Ectodermal cell (in vitro differentiated cells): ENCODE measurements around the gene LYRM2.

Source experiments
- H3K27ac ChIP-seq: 2 replicates; pipeline ENCODE4 v1.7.0; 2013; ENCODE audit warnings: mild to moderate bottlenecking, low read depth, low read length; ENCODE audit not compliant: insufficient read depth, poor library complexity, severe bottlenecking
- H3K27me3 ChIP-seq: 2 replicates; pipeline ENCODE4 v1.7.0; 2013; ENCODE audit warnings: mild to moderate bottlenecking, low read length; ENCODE audit not compliant: insufficient read depth, control insufficient read depth, poor library complexity, severe bottlenecking
- H3K36me3 ChIP-seq: one replicate; pipeline ENCODE4 v1.7.0; 2013; ENCODE audit warnings: low read length; ENCODE audit not compliant: control insufficient read depth, insufficient read depth
- H3K4me1 ChIP-seq: one replicate; pipeline ENCODE4 v1.7.0; 2013; ENCODE audit warnings: low read length; ENCODE audit not compliant: control insufficient read depth, insufficient read depth
- H3K4me3 ChIP-seq: 2 replicates; pipeline ENCODE4 v1.7.0; 2013; ENCODE audit warnings: low read depth, low read length, control low read depth; ENCODE audit not compliant: insufficient read depth
- H3K9me3 ChIP-seq: 2 replicates; pipeline ENCODE4 v1.7.0; 2013; ENCODE audit warnings: mild to moderate bottlenecking, low read length, moderate library complexity; ENCODE audit not compliant: control insufficient read depth
- WGBS, 2 experiments: methylation state at CpG; one replicate each; pipeline ENCODE4 v1.1.7; 2013; ENCODE audit warnings: missing lambda C conversion rate in 2 of 2; 5-methylcytosine and 5-hydroxymethylcytosine counted together

LYRM2 gene

GRCh38 chr6:89564752-89565427 is 73.7 kb downstream of the LYRM2 start:
- H3K4me1 ChIP-seq: peaks cover 58% of the 10 kb centered on the region
- H3K36me3 ChIP-seq: no peaks in the 10 kb centered on the region
- H3K27ac ChIP-seq: no peak overlapping the region
- no peak overlapping the region for H3K4me3 ChIP-seq
- WGBS, 2 experiments: 93 to 94% methylated on average over 7 to 8 of the region's 8 CpGs
- no peaks in the 10 kb centered on the region for H3K9me3 ChIP-seq
- no peaks in the 10 kb centered on the region for H3K27me3 ChIP-seq

GRCh38 chr6:89563866-89564265 is 74.7 kb downstream of the LYRM2 start:
- Histone ChIP-seq H3K27ac (no peak overlapping the region), H3K27me3 (no peaks in the 10 kb centered on the region), H3K4me1 (peaks cover 58% of the 10 kb centered on the region), H3K4me3 (no peak overlapping the region), H3K36me3 (no peaks in the 10 kb centered on the region), H3K9me3 (no peaks in the 10 kb centered on the region)
- 91 to 94% methylated on average over 1 of the region's 1 CpG for WGBS, 2 experiments

- Histone ChIP-seq H3K4me1 (peaks cover 48% of the 10 kb centered on the region), H3K9me3 (no peaks in the 10 kb centered on the region), H3K4me3 (no peak overlapping the region), H3K36me3 (peaks cover under 1% of the 10 kb centered on the region), H3K27ac (peak overlapping the region; percentile 28), H3K27me3 (no peaks in the 10 kb centered on the region)
- 62 to 65% methylated on average over 21 of the region's 21 CpGs for WGBS, 2 experiments
Observed at GRCh38 chr6:89562093-89562973, 76.2 kb downstream of the LYRM2 start.

- H3K4me1 ChIP-seq: peaks cover 28% of the 10 kb centered on the region
Observed at GRCh38 chr6:89559487-89559886, 79.1 kb downstream of the LYRM2 start.

GRCh38 chr6:89555806-89556205 is 82.7 kb downstream of the LYRM2 start:
- 25 to 34% methylated on average over 3 of the region's 3 CpGs for WGBS, 2 experiments
- no peaks in the 10 kb centered on the region for H3K27me3 ChIP-seq
- H3K27ac ChIP-seq: no peak overlapping the region
- H3K4me1 ChIP-seq: peaks cover 4% of the 10 kb centered on the region
- H3K4me3 ChIP-seq: no peak overlapping the region
- no peaks in the 10 kb centered on the region for H3K9me3 ChIP-seq
- H3K36me3 ChIP-seq: peaks cover 7% of the 10 kb centered on the region

More at GRCh38 chr6:89559487-89559886, 79.1 kb downstream of the LYRM2 start:
- Histone ChIP-seq H3K27ac (no peak overlapping the region), H3K9me3 (no peaks in the 10 kb centered on the region), H3K27me3 (no peaks in the 10 kb centered on the region), H3K36me3 (peaks cover 3% of the 10 kb centered on the region), H3K4me3 (no peak overlapping the region)
- 74 to 92% methylated on average over 1 of the region's 1 CpG for WGBS, 2 experiments

GRCh38 chr6:89555031-89555430 is 83.5 kb downstream of the LYRM2 start:
- Histone ChIP-seq H3K4me1 (peaks cover 4% of the 10 kb centered on the region), H3K9me3 (no peaks in the 10 kb centered on the region), H3K4me3 (no peak overlapping the region), H3K27me3 (no peaks in the 10 kb centered on the region), H3K36me3 (peaks cover 7% of the 10 kb centered on the region), H3K27ac (no peak overlapping the region)
- 17 to 31% methylated on average over 2 to 3 of the region's 4 CpGs for WGBS, 2 experiments

GRCh38 chr6:89554106-89554505 is 84.4 kb downstream of the LYRM2 start:
- peaks cover 7% of the 10 kb centered on the region for H3K36me3 ChIP-seq
- H3K27me3 ChIP-seq: no peaks in the 10 kb centered on the region
- H3K9me3 ChIP-seq: no peaks in the 10 kb centered on the region
- H3K4me3 ChIP-seq: no peak overlapping the region
- H3K27ac ChIP-seq: no peak overlapping the region
- peaks cover 4% of the 10 kb centered on the region for H3K4me1 ChIP-seq
- 93 to 95% methylated on average over 3 of the region's 5 CpGs for WGBS, 2 experiments

- no peak overlapping the region for H3K4me3 ChIP-seq
- 97 to 99% methylated on average over 5 of the region's 5 CpGs for WGBS, 2 experiments
Observed at GRCh38 chr6:89553431-89553830, 85.1 kb downstream of the LYRM2 start.

GRCh38 chr6:89547281-89547680 is 91.3 kb downstream of the LYRM2 start:
- WGBS, 2 experiments: 85 to 86% methylated on average over 5 of the region's 5 CpGs
- H3K36me3 ChIP-seq: no peaks in the 10 kb centered on the region
- H3K4me3 ChIP-seq: no peak overlapping the region
- H3K4me1 ChIP-seq: no peaks in the 10 kb centered on the region
- no peak overlapping the region for H3K27ac ChIP-seq
- H3K9me3 ChIP-seq: no peaks in the 10 kb centered on the region
- H3K27me3 ChIP-seq: no peaks in the 10 kb centered on the region

More at GRCh38 chr6:89553431-89553830, 85.1 kb downstream of the LYRM2 start:
- no peaks in the 10 kb centered on the region for H3K9me3 ChIP-seq
- H3K4me1 ChIP-seq: peaks cover 4% of the 10 kb centered on the region
- peaks cover 7% of the 10 kb centered on the region for H3K36me3 ChIP-seq
- H3K27ac ChIP-seq: no peak overlapping the region
- H3K27me3 ChIP-seq: no peaks in the 10 kb centered on the region

- no peaks in the 10 kb centered on the region for H3K4me1 ChIP-seq
- WGBS, 2 experiments: 93% methylated on average over 3 of the region's 3 CpGs
- no peaks in the 10 kb centered on the region for H3K27me3 ChIP-seq
- H3K4me3 ChIP-seq: no peak overlapping the region
- H3K9me3 ChIP-seq: no peaks in the 10 kb centered on the region
- no peaks in the 10 kb centered on the region for H3K36me3 ChIP-seq
- no peak overlapping the region for H3K27ac ChIP-seq
Observed at GRCh38 chr6:89542866-89543265, 95.7 kb downstream of the LYRM2 start.
